Left lobe of liver (tissue), 2 donors: ENCODE measurements around the gene MROH8. TPM values are rescaled to one million over a fixed set of nuclear protein-coding genes. Genes with fewer than 3 reads are reported as not detected.
"Not testable (repeated sequence)": the region's sequence is repeated elsewhere in the genome, so short reads cannot be mapped to it uniquely, and the experiment has no call there.

ENCODE experiments used
- ATAC-seq: fragments of 200-7000 bp; cut with Tn5 transposase; one replicate; pipeline ENCODE4 v1.9.1; 2020; ENCODE audit warnings: mild to moderate bottlenecking, moderate library complexity
- DNase-seq: peaks from one replicate; pipeline ENCODE4 v3.0.0-alpha.2; 2020; ENCODE audit warnings: low spot score
- total RNA-seq: library from RNA; stranded (reverse); gene quantifications from one replicate; pipeline ENCODE4 v1.2.1, GENCODE V29; 2021
- donor health status: DM: no; HTN: no; CAD: no; lungs with moderate emphysema.
- donor health status: DM: no; HTN: yes; CAD: no.

MROH8 gene
- total RNA-seq, 1 donor from 2014 or later, result 4.7 TPM

GRCh38 chr20:37158248-37158647 lies 21.1 kb downstream of the MROH8 start:
- DNase-seq, result no peak
- no peak for ATAC-seq

- DNase-seq (no peak), ATAC-seq (peak; percentile 91)
Measured at GRCh38 chr20:37155987-37156386, 23.4 kb downstream of the MROH8 start.

DNA sequence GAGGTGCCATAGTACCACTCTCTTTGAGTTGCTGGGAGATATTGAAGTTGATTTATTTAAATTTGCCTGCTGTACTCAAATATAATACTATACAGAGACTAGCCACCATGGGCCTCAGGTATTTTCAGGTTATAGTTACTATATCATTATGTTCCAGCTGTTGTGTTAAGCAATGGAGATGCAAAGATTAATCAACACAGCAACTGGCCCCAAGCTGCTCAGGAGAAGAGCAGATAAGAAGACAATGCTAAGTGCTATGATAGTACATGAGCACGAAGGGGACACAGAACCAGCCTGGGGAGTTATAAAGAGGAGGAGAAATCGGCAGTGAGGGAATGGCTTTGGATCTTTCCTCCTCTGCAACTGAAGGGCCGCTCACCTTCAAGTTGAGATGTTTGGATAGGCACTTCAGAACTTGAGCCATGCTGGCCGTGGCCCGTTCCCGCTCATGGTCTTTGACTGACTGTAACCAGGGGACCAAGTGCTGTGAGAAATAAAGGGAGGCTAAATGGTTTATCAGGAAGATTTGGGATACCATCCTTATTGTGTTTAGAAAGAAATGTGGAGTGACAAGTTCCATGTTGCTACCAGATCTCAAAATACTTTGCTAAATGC lies 24.6 kb downstream of the MROH8 start:
- no peak for DNase-seq
- ATAC-seq, result no peak

DNA sequence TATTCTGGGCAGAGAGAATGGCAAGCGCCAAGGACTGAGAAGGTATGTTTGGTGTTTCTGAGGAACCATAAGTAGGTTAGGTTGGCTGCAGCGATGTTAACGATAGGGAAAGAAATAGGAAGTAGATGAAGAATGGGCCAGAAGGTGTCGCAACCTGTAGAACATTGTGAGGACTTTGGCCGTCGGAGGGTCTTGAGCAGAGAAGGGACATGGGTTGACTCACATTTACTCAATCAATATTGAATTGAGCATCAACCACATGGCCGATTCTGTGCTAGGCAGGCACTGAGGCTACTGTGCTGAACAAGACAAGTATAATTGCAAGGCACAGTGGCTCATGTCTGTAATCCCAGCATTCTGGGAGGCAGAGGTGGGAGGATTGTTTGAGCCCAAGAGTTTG lies 27.1 kb downstream of the MROH8 start:
- ATAC-seq (no peak), DNase-seq (no peak)

DNA sequence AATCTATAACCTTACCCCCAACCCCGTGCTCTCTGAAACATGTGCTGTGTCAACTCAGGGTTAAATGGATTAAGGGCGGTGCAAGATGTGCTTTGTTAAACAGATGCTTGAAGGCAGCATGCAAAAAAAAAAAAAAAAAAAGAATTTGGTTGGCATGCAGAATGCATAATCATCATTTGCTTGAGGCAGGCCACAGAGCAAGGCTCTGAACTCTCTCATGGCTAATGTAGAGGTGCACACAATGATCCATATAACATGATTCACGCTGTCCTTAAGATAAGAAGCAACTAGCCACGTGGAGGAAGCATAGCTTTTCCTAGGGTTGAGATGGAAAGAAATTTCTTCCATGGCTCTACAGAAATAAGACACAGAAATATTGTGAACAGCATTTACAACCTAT lies 27.8 kb downstream of the MROH8 start:
- DNase-seq (no peak), ATAC-seq (no peak)

DNA sequence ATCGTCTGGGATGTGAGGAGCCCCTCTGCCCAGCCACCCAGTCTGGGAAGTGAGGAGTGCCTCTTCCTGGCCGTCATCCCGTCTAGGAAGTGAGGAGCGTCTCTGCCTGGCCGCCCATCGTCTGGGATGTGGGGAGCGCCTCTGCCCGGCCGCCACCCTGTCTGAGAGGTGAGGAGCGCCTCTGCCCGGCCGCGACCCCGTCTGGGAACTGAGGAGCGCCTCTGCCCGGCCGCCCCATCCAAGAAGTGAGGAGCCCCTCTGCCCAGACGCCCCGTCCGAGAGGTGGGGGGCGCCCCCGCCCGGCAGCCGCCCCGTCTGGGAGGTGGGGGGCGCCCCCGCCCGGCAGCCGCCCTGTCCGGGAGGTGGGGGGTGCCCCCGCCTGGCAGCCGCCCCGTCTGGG lies 28.5 kb downstream of the MROH8 start:
- not testable (repeated sequence) for DNase-seq, ATAC-seq

- DNase-seq (no peak), ATAC-seq (no peak)
Measured at GRCh38 chr20:37147250-37147649, 32.1 kb downstream of the MROH8 start.

GRCh38 chr20:37144856-37145404 lies 34.4 kb downstream of the MROH8 start:
- ATAC-seq (no peak), DNase-seq (no peak)

DNA sequence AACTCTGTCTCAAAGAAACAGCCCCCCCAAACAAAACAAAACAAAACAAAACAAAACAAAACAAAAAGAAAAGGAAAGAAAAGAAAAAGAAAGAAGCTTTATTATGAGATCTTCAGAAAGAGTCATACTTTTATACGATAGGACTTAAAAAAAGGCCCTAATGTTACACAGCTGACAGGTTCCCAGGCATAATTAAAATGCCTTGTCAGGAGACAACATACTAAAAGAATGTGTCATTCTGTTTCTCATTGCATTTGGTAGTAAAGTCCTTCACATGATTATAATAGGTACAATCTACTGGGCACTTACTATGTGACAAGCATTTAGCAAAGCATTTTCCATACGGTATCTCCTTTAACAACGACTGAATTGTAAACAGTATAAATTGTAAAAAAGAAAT lies 36.6 kb downstream of the MROH8 start:
- no peak for ATAC-seq
- no peak for DNase-seq

- DNase-seq, result no peak
- no peak for ATAC-seq
Measured at GRCh38 chr20:37137547-37137946, 41.8 kb downstream of the MROH8 start.

DNA sequence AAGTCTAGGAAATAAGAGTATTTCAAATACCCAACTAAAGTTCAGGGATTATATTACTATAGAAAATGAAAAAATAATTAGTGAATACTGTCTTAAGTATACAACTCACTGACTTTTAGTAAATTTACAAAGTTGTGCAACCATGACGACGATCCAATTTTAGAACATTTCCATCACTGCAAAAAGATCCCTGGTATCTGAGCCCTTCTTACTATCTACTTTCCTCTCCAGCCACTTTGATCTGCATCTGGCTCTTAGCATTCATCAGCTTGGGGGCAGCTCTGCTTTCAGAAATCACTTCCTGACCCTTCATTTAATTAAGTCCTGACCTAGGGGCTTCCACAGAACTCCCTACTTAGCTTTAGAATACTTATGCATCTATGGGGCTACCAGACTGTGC lies 45.4 kb downstream of the MROH8 start:
- DNase-seq (no peak), ATAC-seq (no peak)

- no peak for ATAC-seq
- no peak for DNase-seq
Measured at GRCh38 chr20:37131486-37131885, 47.9 kb downstream of the MROH8 start.

DNA sequence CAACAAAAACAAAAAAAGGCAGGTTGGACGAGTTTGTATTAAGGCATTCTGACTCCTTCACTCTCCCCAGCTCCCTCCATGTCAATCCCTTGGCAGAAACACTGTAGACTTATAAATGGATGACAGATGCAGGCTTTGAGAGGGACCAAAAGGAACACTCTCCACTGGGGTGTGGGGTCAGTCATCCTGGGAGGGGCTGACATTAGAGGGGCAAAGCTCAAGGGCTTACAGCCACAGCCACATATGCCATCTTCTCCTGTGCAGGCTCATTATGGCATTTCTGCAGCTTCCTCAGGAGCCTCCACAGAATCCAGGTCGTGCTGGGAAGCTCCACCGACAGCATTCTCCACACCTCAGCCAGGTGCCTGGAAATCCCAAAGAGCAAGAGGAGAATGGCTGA lies 50.5 kb downstream of the MROH8 start:
- DNase-seq (no peak), ATAC-seq (no peak)

GRCh38 chr20:37126290-37126689 lies 53.1 kb downstream of the MROH8 start:
- ATAC-seq, result not testable (repeated sequence)

DNA sequence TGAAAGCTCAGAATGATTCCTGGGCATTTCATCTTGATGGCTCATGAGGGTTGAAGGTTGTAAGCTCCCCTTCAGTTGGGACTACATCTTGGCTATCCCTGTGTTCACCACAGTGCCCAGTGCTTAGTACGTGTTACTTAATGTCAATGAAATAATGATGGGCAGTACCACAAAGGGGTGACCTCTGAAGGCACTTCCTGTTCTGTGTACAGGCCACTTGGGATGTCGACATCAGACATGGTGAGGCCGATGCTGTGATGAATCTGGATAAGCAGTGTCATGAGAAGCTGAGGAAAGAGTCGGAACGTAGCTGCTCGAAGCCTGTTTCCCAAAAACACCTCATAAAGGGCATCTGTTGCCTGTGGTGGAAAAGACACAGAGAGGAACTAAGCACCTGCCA lies 55.9 kb downstream of the MROH8 start:
- DNase-seq (no peak), ATAC-seq (no peak)

More at GRCh38 chr20:37126290-37126689, 53.1 kb downstream of the MROH8 start:
- not testable (repeated sequence) for DNase-seq

DNA sequence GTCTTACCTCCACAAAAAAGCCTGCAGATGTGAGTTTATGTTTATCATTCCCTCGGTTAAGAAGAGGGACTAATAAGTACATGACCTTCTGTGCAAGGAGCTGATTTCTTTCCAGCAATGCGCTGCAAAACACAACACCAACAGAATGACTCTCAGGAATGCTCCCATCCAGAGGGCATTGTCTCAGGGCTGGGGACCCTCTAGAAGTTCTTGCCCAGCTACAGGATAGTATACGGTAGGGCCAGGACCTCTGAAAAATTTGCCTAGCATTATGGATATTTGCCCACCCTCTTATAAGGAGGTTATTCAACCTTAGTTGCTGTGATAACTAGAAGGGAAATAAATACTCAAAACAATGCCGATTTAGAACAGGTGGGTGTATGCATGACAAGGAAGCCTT lies 58.9 kb downstream of the MROH8 start:
- DNase-seq (no peak), ATAC-seq (no peak)

DNA sequence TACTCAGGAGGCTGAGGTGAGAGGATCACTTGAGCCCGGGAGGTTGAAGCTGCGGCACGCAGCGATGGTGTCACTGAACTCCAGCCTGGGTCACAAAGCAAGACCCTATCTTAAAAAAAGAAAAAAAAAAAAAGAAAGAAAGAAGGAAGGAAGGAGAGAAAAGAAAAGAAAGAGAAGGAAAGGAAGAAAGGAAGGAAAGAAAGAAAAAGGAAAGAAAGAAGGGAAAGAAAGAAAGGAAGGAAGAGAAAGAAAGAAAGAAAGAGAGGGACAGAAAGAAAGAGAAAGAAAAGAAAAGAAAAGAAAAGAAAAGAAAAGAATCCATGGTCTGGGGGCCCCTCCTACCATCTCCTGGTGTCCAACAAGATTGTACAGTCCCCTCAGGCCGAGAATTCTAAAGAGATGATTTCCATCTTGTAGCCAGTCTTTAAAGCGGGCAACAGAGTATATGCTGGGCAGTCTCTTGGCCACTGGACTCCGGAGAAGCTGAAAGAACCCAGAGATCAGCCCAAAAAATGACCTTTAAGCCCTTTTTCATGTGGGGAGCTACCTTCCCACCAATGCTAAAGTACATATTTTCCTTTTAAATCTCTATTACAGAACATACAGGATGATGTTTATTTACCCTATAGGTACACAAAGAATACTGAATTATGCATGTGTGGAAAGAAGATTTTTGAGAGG lies 59.9 kb downstream of the MROH8 start:
- DNase-seq (no peak), ATAC-seq (no peak)

GRCh38 chr20:37114012-37114411 lies 65.3 kb downstream of the MROH8 start:
- DNase-seq, result no peak
- ATAC-seq, result no peak

GRCh38 chr20:37111926-37112455 lies 67.4 kb downstream of the MROH8 start:
- ATAC-seq, result no peak
- no peak for DNase-seq

DNA sequence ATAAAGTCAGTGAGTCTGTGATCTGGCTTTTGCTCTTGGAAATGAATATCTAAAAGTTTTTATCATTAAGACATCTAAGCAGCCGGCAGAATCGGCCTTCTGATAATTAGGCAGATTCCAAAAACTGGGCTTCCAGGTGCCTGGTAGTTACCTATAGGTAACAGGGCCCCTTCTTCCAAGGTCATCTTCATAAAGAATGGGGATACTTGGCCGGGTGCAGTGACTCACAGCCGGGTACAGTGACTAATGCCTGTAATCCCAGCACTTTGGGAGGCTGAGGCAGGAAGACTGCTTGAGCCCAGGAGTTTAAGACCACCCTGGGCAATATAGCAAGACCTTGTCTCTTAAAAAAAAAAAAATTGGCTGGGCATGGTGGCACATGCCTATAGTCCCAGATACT lies 70.7 kb downstream of the MROH8 start:
- ATAC-seq (no peak), DNase-seq (no peak)

GRCh38 chr20:37102571-37102970 lies 76.8 kb downstream of the MROH8 start:
- DNase-seq (no peak), ATAC-seq (no peak)

DNA sequence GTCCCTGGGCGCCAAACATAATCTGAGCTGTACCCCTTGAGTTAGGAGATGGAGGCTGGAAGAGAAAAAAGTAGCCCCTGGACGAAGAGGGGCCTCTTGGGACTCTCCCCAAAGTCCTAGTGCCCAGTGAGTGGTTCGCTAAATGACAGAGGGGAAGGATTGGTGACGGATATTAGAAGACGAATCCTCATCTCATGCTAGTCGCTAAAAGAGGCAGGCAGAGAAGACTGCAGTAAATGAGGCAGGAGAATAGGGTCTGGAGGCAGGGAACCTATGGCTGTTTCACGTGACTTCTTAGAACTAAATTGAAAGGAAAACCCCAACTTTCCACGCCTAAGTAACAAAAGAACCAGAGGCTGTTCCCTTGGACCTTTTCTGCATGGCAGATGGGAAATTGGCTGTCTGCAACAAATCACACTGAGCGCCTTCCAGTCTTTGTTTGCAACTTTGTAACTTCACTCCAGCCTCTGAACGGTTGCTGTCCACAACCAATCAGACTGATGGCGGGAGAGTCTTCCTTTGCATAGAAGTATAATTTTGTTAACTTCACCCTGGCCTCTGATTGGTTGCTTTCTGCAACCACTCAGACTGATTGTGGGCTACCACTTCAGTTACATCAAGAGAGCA lies 82.8 kb downstream of the MROH8 start:
- DNase-seq, result no peak
- ATAC-seq, result no peak
